Vagina (tissue), 2 donors: ENCODE data around the gene EPS15. TPM values are rescaled to one million over a fixed set of nuclear protein-coding genes. Genes with fewer than 3 reads are reported as not detected.
"Not testable (repeated sequence)": the region's sequence is repeated elsewhere in the genome, so short reads cannot be mapped to it uniquely, and the experiment has no call there.

ENCODE experiments used
- DNase-seq, 2 donors: peaks; one replicate each; pipeline ENCODE4 v3.0.0-alpha.2; 2017; ENCODE audit errors: extremely low spot score in 2 of 2
- H3K27ac ChIP-seq: fragments of 200-600 bp; sonication (generic); one replicate; pipeline ENCODE4 v1.5.1; 2019
- H3K27me3 ChIP-seq: fragments of 200-600 bp; sonication (generic); one replicate; pipeline ENCODE4 v1.5.1; 2019
- H3K36me3 ChIP-seq, 2 donors: fragments of 200-600 bp; sonication (generic); one replicate each; pipeline ENCODE4 v1.5.1; 2017 to 2019
- H3K4me1 ChIP-seq: fragments of 200-600 bp; sonication (generic); one replicate; pipeline ENCODE4 v1.5.1; 2019
- H3K4me3 ChIP-seq, 2 donors: fragments of 200-600 bp; sonication (generic); 1 replicate in 1 of 2; 2 replicates in 1 of 2; pipeline ENCODE4 v1.5.1; 2016 to 2019
- H3K9me3 ChIP-seq: fragments of 200-600 bp; sonication (generic); one replicate; pipeline ENCODE4 v1.5.1; 2019
- POLR2A ChIP-seq, 2 donors: fragments of 450-650 bp; IDR thresholded peaks; one replicate each; pipeline ENCODE4 v1.6.1; 2017; ENCODE audit warnings: antibody characterized with exemption in 2 of 2, mild to moderate bottlenecking in 2 of 2, moderate library complexity in 2 of 2
- POLR2AphosphoS5 ChIP-seq, 2 donors: sonication (generic); formaldehyde crosslinking; IDR thresholded peaks; one replicate each; pipeline ENCODE4 v1.9.0; 2017; ENCODE audit warnings: antibody characterized with exemption in 2 of 2, mild to moderate bottlenecking in 2 of 2, low read depth in 1 of 2; ENCODE audit not compliant: insufficient read depth in 1 of 2
- intact Hi-C: fragments of 100-400 bp; cut with DNase I; formaldehyde crosslinking; loops from one replicate; pipeline ENCODE4 v1.15.1; 2023
- total RNA-seq: library from RNA; depleted of rRNA; stranded (reverse); fragments of >200 nt; gene quantifications from one replicate; pipeline ENCODE4 v1.2.3, GENCODE V29; 2016
- TF ChIP-seq, protein P1 (sequence below), 3 experiments: fragments of 450-650 bp in 2 of 3; fragments of 200-600 bp in 1 of 3; sonication (generic) in 1 of 3; IDR thresholded peaks; one replicate each; pipeline ENCODE4 v1.5.1; 2017 to 2019; ENCODE audit warnings: antibody characterized with exemption in 3 of 3, mild to moderate bottlenecking in 2 of 3, moderate library complexity in 2 of 3

The EPS15 gene
- total RNA-seq, 1 donor from 2014 or later, result 70.5 TPM

DNA sequence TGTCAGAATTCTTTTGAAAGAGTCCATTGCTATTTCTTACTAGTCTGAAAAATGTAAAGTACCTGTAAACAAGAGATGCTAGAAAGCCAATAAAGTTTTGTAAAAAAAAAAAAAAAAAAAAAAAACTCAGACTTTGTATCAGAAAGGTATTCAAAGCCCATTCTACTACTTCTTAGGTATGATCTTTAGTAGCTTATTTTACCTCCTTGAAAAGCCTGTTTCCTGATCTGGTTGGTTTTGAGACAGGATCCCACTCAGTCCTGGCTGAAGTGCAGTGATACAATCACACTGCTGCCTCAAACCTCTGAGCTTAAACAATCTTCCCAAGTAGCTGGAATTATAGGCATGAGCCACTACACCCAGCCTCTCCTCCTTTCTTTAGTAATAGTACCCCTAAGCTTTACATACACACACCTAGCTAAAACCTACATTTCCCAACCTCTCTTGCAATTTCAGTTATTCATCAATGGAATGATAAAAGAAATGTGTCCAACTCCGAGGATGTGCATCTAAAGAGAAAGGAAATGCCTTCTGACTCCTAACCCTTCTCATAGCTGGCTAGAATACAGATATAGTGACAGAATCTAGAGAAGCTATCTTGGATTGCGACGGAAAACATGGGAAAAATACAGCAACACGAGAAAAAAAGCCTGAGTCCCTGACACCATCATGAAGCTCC lies 30.6 kb downstream of the EPS15 start:
- Histone ChIP-seq H3K4me1 (peaks cover 21% of the 10 kb centered on the region), H3K27me3 (no peaks in the 10 kb centered on the region), H3K9me3 (no peaks in the 10 kb centered on the region), H3K4me3 (no peak overlapping the region), H3K36me3 (no peaks in the 10 kb centered on the region), H3K27ac (no peak overlapping the region)
- TF ChIP-seq POLR2AphosphoS5 (IDR thresholded peaks at IDR 0.05; ENCODE audit: insufficient read depth in 1 of 2, low read depth in 1 of 2) (no peak), POLR2A (IDR thresholded peaks at IDR 0.05) (no peak)
- TF ChIP-seq, protein P1, sequence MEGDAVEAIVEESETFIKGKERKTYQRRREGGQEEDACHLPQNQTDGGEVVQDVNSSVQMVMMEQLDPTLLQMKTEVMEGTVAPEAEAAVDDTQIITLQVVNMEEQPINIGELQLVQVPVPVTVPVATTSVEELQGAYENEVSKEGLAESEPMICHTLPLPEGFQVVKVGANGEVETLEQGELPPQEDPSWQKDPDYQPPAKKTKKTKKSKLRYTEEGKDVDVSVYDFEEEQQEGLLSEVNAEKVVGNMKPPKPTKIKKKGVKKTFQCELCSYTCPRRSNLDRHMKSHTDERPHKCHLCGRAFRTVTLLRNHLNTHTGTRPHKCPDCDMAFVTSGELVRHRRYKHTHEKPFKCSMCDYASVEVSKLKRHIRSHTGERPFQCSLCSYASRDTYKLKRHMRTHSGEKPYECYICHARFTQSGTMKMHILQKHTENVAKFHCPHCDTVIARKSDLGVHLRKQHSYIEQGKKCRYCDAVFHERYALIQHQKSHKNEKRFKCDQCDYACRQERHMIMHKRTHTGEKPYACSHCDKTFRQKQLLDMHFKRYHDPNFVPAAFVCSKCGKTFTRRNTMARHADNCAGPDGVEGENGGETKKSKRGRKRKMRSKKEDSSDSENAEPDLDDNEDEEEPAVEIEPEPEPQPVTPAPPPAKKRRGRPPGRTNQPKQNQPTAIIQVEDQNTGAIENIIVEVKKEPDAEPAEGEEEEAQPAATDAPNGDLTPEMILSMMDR (IDR thresholded peaks at IDR 0.05), result no peak
- no peak for DNase-seq
- intact Hi-C loops, result no loop called here

DNA sequence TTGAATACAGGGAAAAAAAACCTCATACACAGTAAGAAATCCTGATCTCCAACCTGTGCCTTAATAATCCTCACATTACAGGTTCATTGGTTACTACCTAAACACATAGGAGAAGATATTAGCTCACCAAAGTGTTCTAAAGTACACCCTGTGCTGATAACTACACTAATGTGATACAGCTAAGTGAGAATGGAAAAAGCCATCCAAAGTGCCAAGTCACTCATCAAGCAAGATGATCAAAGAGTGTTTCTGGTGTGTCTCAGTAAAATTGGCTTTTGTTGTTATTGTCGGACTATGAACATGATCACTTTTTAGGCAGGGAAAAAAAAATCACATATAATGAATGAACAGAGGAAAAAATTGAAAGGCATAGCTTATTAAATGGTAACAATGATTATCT lies 31.4 kb downstream of the EPS15 start:
- intact Hi-C loops, result no loop called here
- no peaks in the 10 kb centered on the region for H3K9me3 ChIP-seq
- no peak for DNase-seq
- H3K27ac ChIP-seq, result no peak overlapping the region
- H3K27me3 ChIP-seq, result no peaks in the 10 kb centered on the region
- TF ChIP-seq, protein P1 (IDR thresholded peaks at IDR 0.05), result no peak
- TF ChIP-seq POLR2A (IDR thresholded peaks at IDR 0.05), result no peak
- no peak for TF ChIP-seq POLR2AphosphoS5 (IDR thresholded peaks at IDR 0.05; ENCODE audit: insufficient read depth in 1 of 2, low read depth in 1 of 2)
- no peaks in the 10 kb centered on the region for H3K36me3 ChIP-seq
- H3K4me3 ChIP-seq, result no peak overlapping the region
- H3K4me1 ChIP-seq, result peaks cover 21% of the 10 kb centered on the region

DNA sequence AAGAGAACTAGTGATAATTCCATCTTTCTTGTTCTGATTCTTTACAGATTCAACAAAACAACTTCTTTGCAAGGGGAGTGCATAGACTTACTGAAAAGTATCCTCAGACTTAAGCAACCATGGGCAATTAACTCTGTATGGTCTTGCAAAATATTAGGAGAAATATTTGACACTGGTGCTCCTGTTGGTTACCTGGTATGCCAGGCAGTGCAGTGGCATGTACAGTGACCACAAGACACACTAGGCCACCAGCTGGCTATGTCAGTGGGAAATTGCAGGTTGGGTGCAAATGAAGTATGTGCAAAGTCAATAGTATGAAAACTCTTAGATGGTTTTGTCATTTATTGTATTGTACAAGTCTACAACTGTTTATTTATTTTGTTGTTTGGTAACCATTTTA lies 34.5 kb downstream of the EPS15 start:
- H3K9me3 ChIP-seq, result no peaks in the 10 kb centered on the region
- no peaks in the 10 kb centered on the region for H3K27me3 ChIP-seq
- TF ChIP-seq, protein P1 (IDR thresholded peaks at IDR 0.05), result no peak
- TF ChIP-seq POLR2A (IDR thresholded peaks at IDR 0.05) (no peak), POLR2AphosphoS5 (IDR thresholded peaks at IDR 0.05; ENCODE audit: insufficient read depth in 1 of 2, low read depth in 1 of 2) (no peak)
- no peak overlapping the region for H3K4me3 ChIP-seq
- H3K4me1 ChIP-seq, result peaks cover 15% of the 10 kb centered on the region
- DNase-seq, result no peak
- H3K27ac ChIP-seq, result no peak overlapping the region
- H3K36me3 ChIP-seq, result peaks cover 0 to 6% of the 10 kb centered on the region in 2 donors
- intact Hi-C loops, result no loop called here

DNA sequence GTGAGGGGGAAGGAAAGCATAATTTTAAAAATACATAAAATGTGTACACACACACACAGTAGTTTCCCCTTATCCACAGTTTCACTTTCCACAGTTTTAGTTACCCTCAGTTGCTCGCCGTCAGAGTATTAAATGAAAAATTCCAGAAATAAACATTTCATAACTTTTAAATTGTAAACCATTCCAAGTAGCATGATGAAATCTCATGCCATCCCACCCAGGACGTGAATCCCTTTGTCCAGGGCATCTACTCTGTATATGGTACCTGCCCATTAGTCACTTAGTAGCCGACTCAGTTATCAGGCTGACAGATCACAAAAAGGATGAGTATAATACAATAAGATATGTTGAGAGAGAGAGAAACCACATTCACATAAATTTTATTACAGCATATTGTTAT lies 36.2 kb downstream of the EPS15 start:
- H3K36me3 ChIP-seq, result peaks cover 0 to 6% of the 10 kb centered on the region in 2 donors
- H3K4me1 ChIP-seq, result peaks cover 7% of the 10 kb centered on the region
- H3K27ac ChIP-seq, result no peak overlapping the region
- no peaks in the 10 kb centered on the region for H3K27me3 ChIP-seq
- DNase-seq, result no peak
- no peak overlapping the region for H3K4me3 ChIP-seq
- TF ChIP-seq POLR2AphosphoS5 (IDR thresholded peaks at IDR 0.05; ENCODE audit: insufficient read depth in 1 of 2, low read depth in 1 of 2) (no peak), POLR2A (IDR thresholded peaks at IDR 0.05) (no peak)
- TF ChIP-seq, protein P1 (IDR thresholded peaks at IDR 0.05), result no peak
- intact Hi-C loops, result no loop called here
- H3K9me3 ChIP-seq, result no peaks in the 10 kb centered on the region

DNA sequence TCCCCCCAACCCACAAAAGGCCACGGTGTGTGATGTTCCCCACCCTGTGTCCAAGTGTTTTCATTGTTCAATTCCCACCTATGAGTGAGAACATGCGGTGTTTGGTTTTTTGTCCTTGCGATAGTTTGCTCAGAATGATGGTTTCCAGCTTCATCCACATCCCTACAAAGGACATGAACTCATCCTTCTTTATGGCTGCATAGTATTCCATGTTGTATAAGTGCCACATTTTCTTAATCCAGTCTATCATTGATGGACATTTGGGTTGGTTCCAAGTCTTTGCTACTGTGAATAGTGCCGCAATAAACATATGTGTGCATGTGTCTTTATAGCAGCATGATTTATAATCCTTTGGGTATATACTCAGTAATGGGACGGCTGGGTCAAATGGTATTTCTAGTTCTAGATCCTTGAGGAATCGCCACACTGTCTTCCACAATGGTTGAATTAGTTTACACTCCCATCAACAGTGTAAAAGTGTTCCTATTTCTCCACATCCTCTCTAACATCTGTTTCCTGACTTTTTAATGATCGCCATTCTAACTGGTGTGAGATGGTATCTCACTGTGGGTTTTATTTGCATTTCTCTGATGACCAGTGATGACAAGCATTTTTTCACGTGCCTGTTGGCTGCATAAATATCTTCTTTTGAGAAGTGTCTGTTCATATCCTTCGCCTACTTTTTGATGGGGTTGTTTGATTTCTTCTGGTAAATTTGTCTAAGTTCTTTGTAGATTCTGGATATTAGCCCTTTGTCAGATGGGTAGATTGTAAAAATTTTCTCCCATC lies 44.0 kb downstream of the EPS15 start:
- H3K4me3 ChIP-seq, intact Hi-C loops, DNase-seq, H3K9me3 ChIP-seq, H3K27ac ChIP-seq, H3K36me3 ChIP-seq, H3K27me3 ChIP-seq: not testable (repeated sequence)
- H3K4me1 ChIP-seq, result peaks cover 20% of the 10 kb centered on the region
